ENCODE data around the gene APEH. TPM values are rescaled to one million over a fixed set of nuclear protein-coding genes. Genes with fewer than 3 reads are reported as not detected.
"Not testable (repeated sequence)": the region's sequence is repeated elsewhere in the genome, so short reads cannot be mapped to it uniquely, and the experiment has no call there.

APEH gene
- total RNA-seq, 1 experiment from 2014 or later: 72.8 TPM

DNA sequence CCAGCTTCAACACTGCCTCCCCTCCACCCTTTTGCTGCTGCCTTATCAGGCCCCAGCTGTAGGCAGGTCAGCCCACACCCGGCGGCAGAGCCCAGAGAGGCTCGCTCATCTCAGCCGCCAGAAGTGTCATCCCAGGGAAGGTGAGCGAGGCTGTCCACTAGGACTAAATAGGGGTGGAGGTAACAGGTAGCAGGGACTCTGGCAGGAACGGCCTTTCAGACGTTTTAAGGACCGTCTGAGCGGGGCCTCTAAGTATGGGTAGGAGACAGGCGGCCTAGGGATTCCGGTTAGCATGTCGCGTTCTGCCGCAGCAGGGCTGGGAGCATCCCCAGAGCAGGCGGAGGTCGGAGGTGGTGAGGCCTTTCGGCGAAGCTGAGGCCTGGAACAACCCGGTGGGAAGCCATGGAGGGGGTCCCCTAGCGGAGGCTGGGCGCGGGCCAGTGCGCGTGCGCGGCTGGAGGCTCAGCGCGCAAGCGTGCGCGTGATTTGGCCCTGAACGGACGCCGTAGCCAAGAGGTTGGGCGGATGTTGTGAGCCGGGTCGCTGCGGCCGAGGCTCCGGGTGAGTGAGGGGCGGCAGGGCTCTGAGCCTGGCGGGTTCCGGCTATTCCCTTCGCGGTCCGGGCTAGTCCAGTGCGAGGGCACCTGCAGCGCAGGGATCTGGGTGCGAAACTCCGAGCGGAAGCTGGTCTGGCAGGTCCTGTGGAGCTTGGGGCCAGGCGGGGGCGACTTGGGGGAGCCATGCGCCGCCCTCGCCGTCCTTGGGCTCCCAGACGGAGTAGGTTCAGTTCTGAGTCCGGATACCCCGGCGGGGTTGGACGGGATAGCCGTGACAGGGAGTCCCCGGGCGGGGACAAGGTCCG, 15.1 kb downstream of the APEH start, which contains the start of the genes MST1 and RNF123:
MST1 (minus strand) TSS at position 429 of the 862 bp plus-strand sequence. CDS start 783 bp downstream, outside the sequence.
RNF123 (plus strand) TSS at position 512 of the 862 bp plus-strand sequence. CDS start 1,609 bp downstream, outside the sequence.
- peak; percentile 79 for DNase-seq (ENCODE audit: extremely low read depth, low read depth)

DNA sequence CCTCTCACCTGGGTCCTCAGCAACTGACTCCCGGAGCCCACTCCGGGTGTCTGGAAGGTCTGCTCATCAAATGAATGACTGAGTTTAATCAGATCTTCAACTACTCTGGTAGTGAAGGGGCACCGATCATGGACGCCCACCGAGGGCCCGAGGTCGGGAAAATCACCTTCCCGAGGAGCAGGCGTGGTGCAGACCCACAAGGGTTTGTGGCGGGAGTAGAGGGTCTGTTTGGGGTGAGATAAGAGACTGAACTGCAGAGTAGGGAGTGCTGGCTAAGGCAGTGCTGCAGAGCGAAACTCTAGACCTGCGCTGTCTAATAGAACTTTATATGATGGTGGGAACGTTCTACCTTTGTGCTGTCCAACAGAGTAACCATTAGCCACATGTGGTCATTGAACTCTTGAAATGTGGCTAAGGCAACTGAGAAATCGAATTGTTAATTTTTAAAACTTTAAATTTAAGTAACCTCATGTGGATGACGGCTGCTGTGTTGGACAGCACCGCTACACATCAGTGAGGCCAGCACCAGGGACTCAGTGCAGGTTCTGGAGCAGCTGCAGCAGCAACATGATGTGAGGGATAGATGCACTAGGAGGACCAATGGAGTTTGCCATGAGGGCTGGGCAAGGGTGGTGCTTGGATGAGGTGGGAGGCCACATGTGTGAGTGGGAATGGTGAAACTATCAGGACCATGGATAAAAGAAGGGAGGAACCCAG, 15.9 kb downstream of the APEH start:
- DNase-seq (ENCODE audit: extremely low read depth, low read depth): not testable (repeated sequence)

DNA sequence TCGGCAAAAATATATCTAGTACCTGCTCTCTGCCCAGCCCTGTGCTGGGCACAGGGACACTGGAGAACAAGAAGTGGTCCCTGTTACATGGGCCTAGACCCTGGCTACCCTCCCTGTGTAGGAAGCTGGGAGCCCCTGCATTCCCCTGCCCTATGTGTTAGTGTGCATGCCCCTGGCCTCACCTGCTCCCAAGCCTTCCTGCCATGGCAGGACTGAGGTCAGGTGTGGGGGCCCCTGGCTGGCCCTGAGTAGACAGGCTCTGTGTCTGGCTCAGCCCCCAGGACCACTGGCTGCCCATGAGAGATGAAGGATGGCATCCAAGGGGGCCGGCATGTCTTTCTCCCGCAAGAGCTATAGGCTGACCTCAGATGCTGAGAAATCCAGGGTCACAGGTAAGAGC, 16.7 kb downstream of the APEH start:
- DNase-seq (ENCODE audit: extremely low read depth, low read depth): not testable (repeated sequence)

GRCh38 chr3:49691481-49691880, 17.3 kb downstream of the APEH start:
- not testable (repeated sequence) for DNase-seq (ENCODE audit: extremely low read depth, low read depth)

- not testable (repeated sequence) for DNase-seq (ENCODE audit: extremely low read depth, low read depth)
These were observed 20.4 kb downstream of the APEH start for GRCh38 chr3:49694409-49695070.

- not testable (repeated sequence) for DNase-seq (ENCODE audit: extremely low read depth, low read depth)
These were observed 21.3 kb downstream of the APEH start for GRCh38 chr3:49695350-49696015.

DNA sequence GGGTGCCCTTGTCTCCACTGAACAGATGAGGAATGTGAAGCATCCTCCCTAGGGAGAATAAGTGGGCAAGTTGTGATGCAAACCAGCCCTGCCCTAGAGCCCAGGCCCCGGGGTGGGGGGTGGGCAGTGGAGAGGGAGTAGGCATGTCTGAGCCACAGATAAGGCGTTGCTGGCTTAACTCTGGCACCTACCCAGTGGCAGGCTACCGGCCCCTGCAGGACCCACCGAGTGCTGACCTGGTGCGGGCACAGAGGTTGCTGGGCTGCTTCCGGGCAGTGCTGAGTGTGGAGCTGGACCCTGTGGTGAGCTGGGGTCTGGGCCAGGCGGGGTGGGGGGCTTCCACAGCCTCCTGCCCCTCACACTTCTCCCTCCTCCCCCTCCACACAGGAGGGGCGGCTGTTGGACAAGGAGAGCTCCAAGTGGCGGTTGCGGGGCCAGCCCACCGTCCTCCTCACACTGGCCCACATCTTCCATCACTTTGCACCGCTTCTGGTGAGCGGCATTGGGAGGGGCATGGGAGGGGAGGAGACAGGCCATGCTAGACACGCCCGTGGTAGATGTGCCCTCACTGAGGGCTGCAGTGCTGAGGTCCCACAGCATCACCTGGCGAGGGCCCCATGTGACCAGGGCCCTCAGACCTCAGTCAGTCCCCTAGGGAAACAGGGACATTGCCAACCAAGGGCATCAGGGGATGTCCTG, 25.3 kb downstream of the APEH start:
- DNase-seq (ENCODE audit: extremely low read depth, low read depth): no peak

GRCh38 chr3:49700014-49700413, 25.9 kb downstream of the APEH start:
- no peak for DNase-seq (ENCODE audit: extremely low read depth, low read depth)

DNA sequence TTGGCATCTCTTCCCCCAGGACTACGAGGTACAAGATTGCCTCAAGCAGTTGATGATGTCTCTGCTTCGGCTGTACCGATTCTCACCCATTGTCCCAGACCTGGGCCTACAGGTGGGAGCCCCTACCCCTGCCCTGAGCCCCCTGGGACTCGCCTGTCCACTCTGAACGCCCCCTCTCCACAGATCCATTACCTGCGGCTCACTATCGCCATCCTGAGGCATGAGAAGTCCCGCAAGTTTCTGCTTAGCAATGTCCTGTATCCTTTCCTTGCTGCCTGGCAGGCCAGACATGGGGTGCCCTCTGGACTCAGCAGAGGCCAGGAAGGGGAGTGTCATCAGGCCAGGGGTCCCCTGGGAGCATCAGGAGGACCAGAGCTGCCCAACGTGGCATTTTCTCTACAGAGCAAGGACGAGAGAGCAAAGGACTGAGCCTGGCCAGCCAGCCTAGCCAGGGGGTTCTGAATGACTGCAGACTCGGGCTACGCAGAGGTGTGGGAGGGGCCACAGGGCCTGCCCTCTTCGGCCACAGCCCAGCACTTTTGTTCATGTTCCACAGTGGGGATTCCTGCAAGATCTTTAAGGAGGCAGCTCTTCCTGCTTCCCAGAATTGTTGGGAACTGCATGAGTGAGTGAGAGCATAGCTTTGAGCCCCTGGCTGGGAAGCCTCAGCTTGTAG, 26.4 kb downstream of the APEH start:
- DNase-seq (ENCODE audit: extremely low read depth, low read depth): no peak

GRCh38 chr3:49701388-49702077, 27.4 kb downstream of the APEH start:
- DNase-seq (ENCODE audit: extremely low read depth, low read depth): no peak

GRCh38 chr3:49702672-49703071, 28.5 kb downstream of the APEH start:
- DNase-seq (ENCODE audit: extremely low read depth, low read depth): no peak

DNA sequence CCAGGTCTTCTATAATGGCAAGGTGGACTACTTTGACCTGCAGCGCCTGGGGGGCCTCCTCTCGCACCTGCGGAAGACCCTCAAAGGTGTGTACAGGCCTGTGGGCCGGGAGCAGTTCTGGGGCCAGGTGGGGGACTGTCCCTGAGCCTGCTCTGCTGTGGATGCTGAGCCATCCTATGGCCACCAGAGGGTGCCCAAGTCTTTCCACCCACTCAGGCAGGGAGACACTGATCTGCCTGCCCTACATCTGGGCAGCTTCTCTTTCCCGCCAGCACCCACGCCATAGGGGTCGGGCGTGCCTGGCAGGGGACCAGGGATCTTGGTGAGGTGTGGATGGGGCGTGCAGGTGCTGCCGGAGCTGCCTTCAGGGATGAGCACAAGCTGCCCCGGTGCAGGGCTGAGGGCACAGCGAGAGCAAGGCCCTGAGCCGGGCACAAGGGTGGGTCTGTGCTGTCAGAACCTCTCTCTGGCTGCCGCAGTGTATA, 29.3 kb downstream of the APEH start:
- DNase-seq (ENCODE audit: extremely low read depth, low read depth): peak; percentile 60

- DNase-seq (ENCODE audit: extremely low read depth, low read depth): no peak
These were observed 29.8 kb downstream of the APEH start for GRCh38 chr3:49703956-49704355.

- DNase-seq (ENCODE audit: extremely low read depth, low read depth): no peak
These were observed 30.5 kb downstream of the APEH start for GRCh38 chr3:49704629-49705028.

GRCh38 chr3:49705390-49705960, 31.3 kb downstream of the APEH start:
- no peak for DNase-seq (ENCODE audit: extremely low read depth, low read depth)

DNA sequence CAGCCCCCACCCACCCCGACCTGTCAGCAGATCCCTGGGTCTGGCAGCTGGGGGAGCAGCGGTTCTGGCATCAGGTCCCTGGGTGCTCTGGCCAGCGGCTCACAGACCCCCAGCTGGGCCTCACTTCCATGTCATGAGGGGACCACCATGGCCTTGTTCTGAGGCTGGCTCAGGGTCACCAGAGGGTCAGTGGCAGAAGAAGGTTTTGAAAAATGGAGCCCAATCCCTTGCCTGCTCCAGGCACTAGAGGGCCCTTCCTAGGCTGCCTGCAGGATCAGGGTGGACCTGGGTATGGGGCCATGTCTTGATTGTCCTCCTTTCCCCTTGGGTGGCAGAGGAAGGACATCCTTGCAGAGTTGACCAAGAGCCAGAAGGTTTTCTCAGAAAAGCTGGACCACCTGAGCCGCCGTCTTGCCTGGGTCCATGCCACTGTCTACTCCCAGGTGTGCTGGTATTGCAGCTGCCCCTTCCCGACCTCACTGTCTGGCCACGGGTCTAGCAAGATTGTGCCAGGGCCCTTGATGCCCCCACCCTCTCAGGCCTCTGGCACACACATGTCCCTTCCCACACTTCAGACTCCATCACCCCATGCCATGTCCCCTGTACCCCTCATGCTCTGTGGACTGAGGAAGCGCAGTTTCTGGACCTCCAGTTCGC, 32.4 kb downstream of the APEH start:
- DNase-seq (ENCODE audit: extremely low read depth, low read depth): no peak

GRCh38 chr3:49707113-49707480, 32.9 kb downstream of the APEH start:
- no peak for DNase-seq (ENCODE audit: extremely low read depth, low read depth)

- DNase-seq (ENCODE audit: extremely low read depth, low read depth): no peak
These were observed 35.7 kb downstream of the APEH start for GRCh38 chr3:49709852-49710251.

All from NCI-H460 (cell line).